A549 (cell line): Measurements from ENCODE around the gene ATL1.

ENCODE experiments used
- CHD2 ChIP-seq: fragments of 150-350 bp; IDR thresholded peaks from 2 replicates; pipeline ENCODE4 v1.6.1; 2014; ENCODE audit warnings: low read length; ENCODE audit not compliant: partially characterized antibody
- CTCF ChIP-seq: fragments of >200 bp; sonication (Bioruptor Twin); formaldehyde crosslinking; IDR thresholded peaks from 3 replicates; pipeline ENCODE4 v1.5.1; 2016
- EHMT2 ChIP-seq: fragments of 200-600 bp; sonication (generic); IDR thresholded peaks from 2 replicates; pipeline ENCODE4 v1.6.1; 2016; ENCODE audit warnings: antibody characterized with exemption, low read depth, mild to moderate bottlenecking, moderate library complexity
- EP300 ChIP-seq, 2 experiments: fragments of >200 bp; sonication (Bioruptor Twin); formaldehyde crosslinking; IDR thresholded peaks; 2 replicates in 1 of 2; 3 replicates in 1 of 2; pipeline ENCODE4 v1.6.1; 2016 to 2017
- ESRRA ChIP-seq: fragments of 150-350 bp; IDR thresholded peaks from 2 replicates; pipeline ENCODE4 v1.6.1; 2014; ENCODE audit warnings: mild to moderate bottlenecking, low read length, borderline replicate concordance
- GATA3 ChIP-seq: IDR thresholded peaks from 2 replicates; pipeline ENCODE4 v1.6.1; 2012; ENCODE audit warnings: borderline replicate concordance
- HDAC2 ChIP-seq: fragments of 200-600 bp; sonication (generic); IDR thresholded peaks from 2 replicates; pipeline ENCODE4 v1.6.1; 2016
- JUN ChIP-seq, 2 experiments: fragments of >200 bp; sonication (Bioruptor Twin); formaldehyde crosslinking; IDR thresholded peaks; 2 replicates in 1 of 2; 3 replicates in 1 of 2; pipeline ENCODE4 v1.6.1; 2016 to 2017
- KDM1A ChIP-seq: fragments of 200-600 bp; sonication (generic); IDR thresholded peaks from 2 replicates; pipeline ENCODE4 v1.6.1; 2016; ENCODE audit warnings: low read depth, mild to moderate bottlenecking
- PHF8 ChIP-seq: fragments of 200-600 bp; sonication (generic); IDR thresholded peaks from 2 replicates; pipeline ENCODE4 v1.6.1; 2016; ENCODE audit warnings: low read depth, mild to moderate bottlenecking, antibody characterized with exemption, moderate library complexity, borderline replicate concordance
- POLR2A ChIP-seq: IDR thresholded peaks from 2 replicates; pipeline ENCODE4 v1.6.1; 2012; ENCODE audit warnings: mild to moderate bottlenecking, low read length
- REST ChIP-seq: fragments of 200-600 bp; sonication (generic); IDR thresholded peaks from 2 replicates; pipeline ENCODE4 v1.6.1; 2016; ENCODE audit warnings: antibody characterized with exemption, mild to moderate bottlenecking, moderate library complexity
- SMC3 ChIP-seq: fragments of >200 bp; sonication (Bioruptor Twin); formaldehyde crosslinking; IDR thresholded peaks from 3 replicates; pipeline ENCODE4 v1.6.1; 2018; ENCODE audit warnings: inconsistent platforms
- ZC3H11A ChIP-seq: fragments of 450-650 bp; IDR thresholded peaks from 2 replicates; pipeline ENCODE4 v1.6.1; 2014; ENCODE audit warnings: antibody characterized with exemption, mild to moderate bottlenecking

DNA sequence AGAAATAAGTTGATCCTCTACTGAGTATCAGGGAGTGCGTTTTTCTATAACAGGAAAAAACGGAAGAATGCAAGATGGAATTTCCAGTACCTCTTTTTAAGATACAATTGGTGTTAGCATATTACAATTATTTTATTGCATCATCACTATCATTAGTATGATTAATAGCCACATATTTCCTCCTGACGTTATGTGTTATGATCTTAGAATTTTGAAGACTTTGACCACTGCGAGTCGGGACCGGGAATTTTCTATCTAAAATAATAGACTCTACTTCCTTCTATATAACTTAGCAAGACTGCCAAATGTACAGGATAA is 108.8 kb downstream of the ATL1 start:
- TF ChIP-seq JUN (IDR thresholded peaks at IDR 0.05) (no peak), EP300 (IDR thresholded peaks at IDR 0.05) (no peak), HDAC2 (no peak), ESRRA (no peak), EHMT2 (no peak), CTCF (no peak), PHF8 (no peak), KDM1A (no peak), ZC3H11A (no peak), REST (no peak), GATA3 (no peak), POLR2A (no peak), SMC3 (no peak), CHD2 (no peak)
